ENCODE measurements around the gene IMPA2. TPM values are rescaled to one million over a fixed set of nuclear protein-coding genes. Genes with fewer than 3 reads are reported as not detected.
A peak's percentile ranks its signal among the peaks of the same experiment; 100 is the strongest.

Gene IMPA2
- total RNA-seq, 1 donor from 2014 or later: 56.3 TPM

GRCh38 chr18:11976315-11977152, 4.8 kb upstream of the IMPA2 start:
- Mint-ChIP-seq H3K9me3 (no peaks in the 10 kb centered on the region), H3K27ac (no peak overlapping the region), H3K27me3 (no peaks in the 10 kb centered on the region), H3K36me3 (no peaks in the 10 kb centered on the region), H3K4me1 (ENCODE audit: unreplicated experiment) (peaks cover 13% of the 10 kb centered on the region), H3K4me3 (no peak overlapping the region)
- DNase-seq (ENCODE audit: extremely low spot score, unreplicated experiment): no peak
- no peak for TF ChIP-seq CTCF (conservative IDR thresholded peaks at IDR 0.05)

DNA sequence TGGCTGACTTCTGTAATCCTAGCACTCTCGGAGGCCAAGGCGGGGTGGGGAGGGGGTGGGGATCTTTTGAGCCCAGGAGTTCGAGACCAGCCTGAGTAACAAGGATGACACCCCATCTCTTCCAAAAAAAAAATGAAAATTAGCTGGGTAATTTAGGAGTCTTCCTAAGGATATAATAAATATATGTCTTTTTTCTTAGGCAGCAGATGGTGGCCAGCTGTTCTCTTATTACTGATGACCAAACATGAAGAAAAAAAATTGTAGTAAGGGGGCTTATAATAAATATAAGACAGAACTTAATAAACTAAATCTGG, 4.2 kb upstream of the IMPA2 start:
- DNase-seq (ENCODE audit: extremely low spot score, unreplicated experiment): no peak
- Mint-ChIP-seq H3K27me3 (no peaks in the 10 kb centered on the region), H3K4me1 (ENCODE audit: unreplicated experiment) (peaks cover 13% of the 10 kb centered on the region), H3K36me3 (no peaks in the 10 kb centered on the region), H3K27ac (no peak overlapping the region), H3K9me3 (no peaks in the 10 kb centered on the region), H3K4me3 (no peak overlapping the region)
- no peak for TF ChIP-seq CTCF (conservative IDR thresholded peaks at IDR 0.05)

GRCh38 chr18:11978956-11979355, 2.4 kb upstream of the IMPA2 start:
- DNase-seq (ENCODE audit: extremely low spot score, unreplicated experiment): no peak
- H3K4me3 Mint-ChIP-seq: peak overlapping the region; percentile 80
- no peak for TF ChIP-seq CTCF (conservative IDR thresholded peaks at IDR 0.05)

DNA sequence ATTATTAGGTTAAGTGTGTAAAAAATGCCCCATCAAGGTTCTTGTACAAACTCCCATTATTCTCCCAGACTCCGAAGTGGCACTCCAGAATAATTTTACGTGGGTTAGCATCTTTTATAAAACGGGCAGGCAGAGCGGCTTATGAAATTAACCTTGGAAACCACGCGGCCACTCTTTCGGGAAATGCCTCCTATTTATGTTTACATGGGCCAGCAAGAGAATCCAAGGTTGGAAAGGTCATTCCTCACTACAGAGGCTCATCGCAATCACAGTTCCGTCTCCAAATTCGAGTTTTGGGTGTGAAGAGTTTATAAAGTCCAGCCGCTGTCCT, 1.2 kb upstream of the IMPA2 start:
- H3K4me3 Mint-ChIP-seq: peak overlapping the region; percentile 92
- TF ChIP-seq CTCF (conservative IDR thresholded peaks at IDR 0.05): no peak
- H3K27me3 Mint-ChIP-seq: no peaks in the 10 kb centered on the region
- no peaks in the 10 kb centered on the region for H3K9me3 Mint-ChIP-seq
- H3K4me1 Mint-ChIP-seq (ENCODE audit: unreplicated experiment): peaks cover 20% of the 10 kb centered on the region
- H3K36me3 Mint-ChIP-seq: no peaks in the 10 kb centered on the region
- H3K27ac Mint-ChIP-seq: peak overlapping the region; percentile 91
- DNase-seq (ENCODE audit: extremely low spot score, unreplicated experiment): no peak

More at GRCh38 chr18:11978956-11979355, 2.4 kb upstream of the IMPA2 start:
- no peaks in the 10 kb centered on the region for H3K36me3 Mint-ChIP-seq
- H3K27ac Mint-ChIP-seq: peak overlapping the region; percentile 78
- peaks cover 18% of the 10 kb centered on the region for H3K4me1 Mint-ChIP-seq (ENCODE audit: unreplicated experiment)
- no peaks in the 10 kb centered on the region for H3K9me3 Mint-ChIP-seq
- H3K27me3 Mint-ChIP-seq: no peaks in the 10 kb centered on the region

DNA sequence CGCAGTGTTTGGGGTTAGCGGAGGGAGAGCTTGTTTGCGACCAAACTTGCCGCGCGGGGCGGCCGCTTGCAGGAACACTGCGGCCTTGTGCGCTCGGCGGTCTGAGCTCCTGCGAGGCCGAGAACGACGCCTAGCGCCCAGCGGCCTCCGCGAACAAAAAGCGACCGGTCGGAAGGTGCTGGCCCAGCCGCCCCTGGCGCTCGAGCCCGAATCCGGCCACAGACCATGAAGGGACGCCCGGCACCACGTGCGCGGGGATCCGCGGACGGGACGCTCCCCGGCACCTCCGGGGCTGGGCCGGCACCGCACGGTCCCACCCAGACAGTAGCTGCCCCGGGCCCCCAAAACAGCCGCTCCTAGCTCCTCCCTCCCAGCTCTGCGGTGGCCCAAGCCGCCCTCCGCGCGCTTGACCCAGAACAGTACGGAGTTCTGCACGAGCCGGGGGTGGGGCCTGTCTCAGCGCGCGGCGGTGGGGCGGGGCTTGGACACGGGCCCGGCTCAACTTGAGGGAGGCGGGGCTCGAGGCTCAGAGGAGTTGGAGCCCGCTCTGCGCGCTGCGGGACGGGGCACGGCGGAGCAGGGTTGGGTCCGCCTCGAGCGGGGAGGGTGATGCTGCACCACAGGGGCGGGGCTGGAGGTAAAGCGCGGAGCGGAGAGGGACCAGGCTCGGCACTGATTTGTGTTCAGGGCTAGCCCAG, 664 bp upstream of the IMPA2 start:
- peak overlapping the region; percentile 91 for H3K27ac Mint-ChIP-seq
- H3K4me1 Mint-ChIP-seq (ENCODE audit: unreplicated experiment): peaks cover 22% of the 10 kb centered on the region
- TF ChIP-seq CTCF (conservative IDR thresholded peaks at IDR 0.05): no peak
- no peaks in the 10 kb centered on the region for H3K27me3 Mint-ChIP-seq
- H3K9me3 Mint-ChIP-seq: no peaks in the 10 kb centered on the region
- H3K4me3 Mint-ChIP-seq: peak overlapping the region; percentile 92
- H3K36me3 Mint-ChIP-seq: no peaks in the 10 kb centered on the region
- DNase-seq (ENCODE audit: extremely low spot score, unreplicated experiment): peak; percentile 100

Data from type B pancreatic cell (in vitro differentiated cells).